SW 1271 (cell line): ENCODE results near the gene GLUL.
"Not testable (repeated sequence)": the region's sequence is repeated elsewhere in the genome, so short reads cannot be mapped to it uniquely, and the experiment has no call there.

Source experiments
- DNase-seq, 2 experiments: peaks; one replicate each; lab custom pipeline; 2025; lab: John Stamatoyannopoulos, UW

GLUL gene

DNA sequence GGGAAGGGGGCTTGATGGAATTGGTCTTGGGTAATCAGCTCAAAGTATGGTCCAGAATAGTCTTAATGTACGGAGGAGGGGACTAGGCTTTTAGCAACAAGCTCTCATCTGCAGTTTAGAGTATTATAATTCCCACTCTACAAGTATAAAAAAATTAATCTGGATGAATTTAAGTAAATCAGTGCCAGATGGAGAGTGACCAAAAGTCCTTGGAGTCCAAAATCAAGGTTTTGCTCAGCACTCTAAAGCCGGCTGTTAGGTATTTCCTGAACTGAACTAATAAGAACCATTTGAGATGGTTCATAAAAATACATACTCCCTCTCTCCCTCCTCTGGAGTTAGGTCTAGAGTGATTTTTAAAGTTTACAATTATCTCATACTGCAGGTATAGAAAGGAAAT, 23.7 kb downstream of the GLUL start:
- DNase-seq, result no peak

DNA sequence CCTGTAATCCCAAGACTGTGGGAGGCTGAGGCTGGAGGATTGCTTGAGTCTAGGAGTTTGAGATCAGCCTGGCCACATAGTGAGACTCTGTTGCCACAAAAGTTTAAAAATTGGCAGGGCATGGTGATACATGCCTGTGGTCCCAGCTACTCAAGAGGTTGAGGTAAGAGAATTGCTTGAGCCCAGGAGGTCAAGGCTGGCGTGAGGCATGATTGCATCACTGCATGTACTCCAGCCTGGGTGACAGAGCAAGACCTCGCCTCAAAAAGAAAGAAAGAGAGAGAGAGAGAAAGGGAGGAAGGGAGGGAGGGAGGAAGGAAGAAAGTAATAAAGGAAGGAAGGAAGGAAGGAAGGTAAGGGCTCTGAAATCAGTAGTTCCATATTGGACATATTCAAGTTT, 25.0 kb downstream of the GLUL start:
- DNase-seq, result no peak

DNA sequence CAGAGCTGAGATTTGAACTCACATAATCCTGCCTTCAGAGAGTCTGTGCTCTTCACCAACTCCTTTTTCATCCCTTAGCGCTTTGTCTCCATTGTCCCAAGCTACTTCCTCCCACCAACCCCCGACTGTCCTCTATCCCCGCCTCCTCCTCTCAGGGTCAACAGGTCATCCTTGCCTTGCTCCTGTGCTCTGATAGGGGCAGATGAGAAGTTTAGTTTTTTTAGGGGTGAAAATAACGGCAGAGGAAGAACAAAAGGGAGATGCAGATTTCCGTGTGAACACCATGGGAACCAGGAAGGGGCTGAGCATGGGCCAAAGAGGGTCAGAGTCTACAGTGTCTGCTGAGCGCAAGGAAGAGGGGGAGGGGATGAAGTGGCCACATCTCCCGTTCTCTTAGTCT, 31.9 kb downstream of the GLUL start:
- no peak for DNase-seq

DNA sequence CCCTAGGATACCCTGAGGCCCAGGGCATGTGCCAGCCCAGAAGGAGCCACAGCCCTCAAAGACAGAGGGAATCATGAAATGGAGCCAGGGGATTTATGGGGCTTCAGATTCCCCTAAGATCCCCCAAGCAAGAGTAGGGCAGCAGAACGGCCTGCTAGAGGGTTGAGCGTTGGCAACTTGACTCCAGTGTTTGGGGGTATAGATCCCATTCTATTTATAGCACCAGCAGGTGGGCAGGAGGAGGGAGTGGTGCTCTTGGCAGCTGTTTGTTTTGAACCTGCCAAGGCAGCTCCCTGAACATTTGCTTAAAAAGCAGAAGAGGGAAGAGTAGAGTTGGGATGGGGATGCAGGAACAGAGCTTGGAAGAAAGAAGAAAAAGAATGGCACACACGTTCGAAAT, 33.7 kb downstream of the GLUL start:
- DNase-seq, result no peak

DNA sequence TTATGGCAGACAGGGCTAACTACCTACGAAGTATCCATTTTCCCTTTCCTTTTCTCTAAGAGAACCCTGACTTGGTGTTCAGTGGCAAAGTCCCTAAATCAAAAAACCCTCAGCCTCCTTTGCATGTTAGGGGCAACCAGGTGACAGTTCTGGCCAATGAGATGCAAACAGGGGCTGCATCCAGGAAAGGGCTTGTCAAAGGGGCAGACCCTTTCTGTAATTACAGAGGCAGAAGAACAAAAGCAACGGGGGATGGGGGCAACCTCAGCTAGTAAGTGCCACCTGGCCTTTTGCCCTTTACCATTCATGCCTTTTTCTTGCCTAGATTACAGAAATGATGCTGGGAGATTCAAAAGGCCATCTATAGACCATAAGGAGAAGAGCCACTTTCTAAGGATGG, 34.4 kb downstream of the GLUL start:
- no peak for DNase-seq

DNA sequence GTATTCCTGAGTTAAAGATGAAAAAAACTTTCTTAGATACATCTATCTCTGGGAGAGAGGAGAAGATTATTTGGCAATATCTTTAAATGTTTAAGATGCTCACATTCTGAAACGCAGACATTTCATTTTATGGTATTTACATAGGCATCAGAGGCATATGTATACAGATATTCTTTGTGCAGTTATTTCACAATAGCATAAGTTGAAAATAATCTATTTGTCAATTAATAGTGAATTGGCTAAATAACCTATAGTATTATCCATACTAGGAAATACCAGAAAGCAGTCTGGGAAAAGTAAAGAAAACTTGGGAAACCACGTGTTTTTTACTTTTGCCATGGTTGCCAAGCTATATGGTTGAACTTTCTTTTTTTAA, 35.9 kb downstream of the GLUL start:
- no peak for DNase-seq

DNA sequence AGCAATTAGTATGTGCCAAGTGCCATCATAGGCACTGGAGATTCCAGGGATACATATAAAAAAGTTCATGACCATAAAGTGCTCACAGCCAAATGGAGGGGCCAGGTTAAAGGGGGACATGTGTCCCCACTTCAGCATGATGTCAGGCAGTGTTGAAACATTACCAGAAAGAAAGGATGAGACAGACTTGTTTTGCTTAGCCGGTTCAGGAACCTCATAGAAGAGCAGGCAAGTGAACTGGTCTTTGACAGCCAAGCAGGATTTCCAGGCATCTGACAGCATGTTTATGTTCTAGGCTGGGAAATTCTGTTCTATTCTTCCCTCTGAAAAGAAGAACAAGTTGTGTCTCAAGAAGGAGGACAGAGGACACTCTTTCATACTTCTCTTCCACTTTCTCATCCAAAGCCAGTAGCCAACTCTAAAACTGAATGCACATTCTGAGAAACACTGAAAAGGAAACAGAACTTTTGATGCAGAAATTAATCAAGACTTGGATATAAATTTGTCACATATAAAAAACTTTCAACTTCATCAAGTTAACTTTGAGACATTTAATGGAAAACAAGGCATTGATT, 39.7 kb downstream of the GLUL start:
- no peak for DNase-seq

DNA sequence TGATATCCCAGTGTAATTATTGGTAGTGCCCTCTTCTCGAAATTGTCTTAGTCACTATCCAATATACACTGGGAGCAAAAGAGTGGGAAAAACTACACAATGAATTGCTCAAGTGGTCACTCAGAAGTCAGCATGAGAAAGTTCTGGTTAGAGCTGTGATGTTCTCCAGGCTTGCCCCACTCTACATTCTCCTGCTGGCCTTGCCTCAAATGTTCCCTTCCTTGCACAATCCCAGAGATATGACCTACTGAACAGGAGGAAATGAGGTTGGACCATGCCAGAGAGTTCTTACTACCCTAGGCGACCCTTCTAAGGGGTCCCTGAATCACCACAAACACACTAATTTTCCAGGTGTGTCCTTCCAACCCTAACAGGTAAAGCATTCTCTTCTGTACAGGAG, 40.8 kb downstream of the GLUL start:
- DNase-seq, result no peak

DNA sequence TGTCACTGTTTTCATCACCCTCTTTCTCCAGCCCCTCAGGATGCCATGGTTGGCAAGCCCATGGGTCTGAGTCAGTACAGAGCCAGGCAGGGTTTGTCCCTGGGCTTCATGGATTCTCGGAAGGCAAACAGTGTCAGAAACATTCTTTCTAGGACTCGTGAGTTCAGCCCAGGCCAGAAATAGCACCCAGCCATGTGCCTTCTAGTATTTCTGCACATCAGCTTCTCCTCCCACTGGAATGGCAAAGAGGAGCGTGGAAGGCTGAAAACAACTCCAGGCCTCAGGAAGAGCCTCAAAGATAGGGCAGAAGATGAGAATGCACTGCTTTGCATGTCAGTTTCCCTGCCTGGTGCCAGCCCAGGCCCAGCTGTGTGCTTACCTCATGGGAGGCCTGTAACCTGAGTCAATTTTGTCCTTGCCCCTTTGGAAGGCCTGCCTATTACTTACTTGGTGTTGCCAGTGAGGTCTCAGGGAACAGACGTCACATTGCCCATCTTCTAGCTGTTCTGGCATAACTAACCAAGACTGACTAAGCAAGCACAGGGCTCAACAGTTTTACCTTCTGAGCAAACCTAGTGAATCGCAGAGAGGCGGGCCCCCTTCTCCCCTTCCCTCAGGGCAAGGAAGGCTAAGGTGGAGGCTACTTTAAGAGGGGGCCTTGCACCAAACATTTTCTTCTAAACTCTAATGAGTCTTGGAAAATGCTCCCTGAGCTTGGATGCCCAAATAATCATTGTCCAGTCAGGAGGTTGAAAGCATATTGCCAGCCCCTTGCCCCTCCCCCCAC, 42.4 kb downstream of the GLUL start:
- DNase-seq, result no peak

DNA sequence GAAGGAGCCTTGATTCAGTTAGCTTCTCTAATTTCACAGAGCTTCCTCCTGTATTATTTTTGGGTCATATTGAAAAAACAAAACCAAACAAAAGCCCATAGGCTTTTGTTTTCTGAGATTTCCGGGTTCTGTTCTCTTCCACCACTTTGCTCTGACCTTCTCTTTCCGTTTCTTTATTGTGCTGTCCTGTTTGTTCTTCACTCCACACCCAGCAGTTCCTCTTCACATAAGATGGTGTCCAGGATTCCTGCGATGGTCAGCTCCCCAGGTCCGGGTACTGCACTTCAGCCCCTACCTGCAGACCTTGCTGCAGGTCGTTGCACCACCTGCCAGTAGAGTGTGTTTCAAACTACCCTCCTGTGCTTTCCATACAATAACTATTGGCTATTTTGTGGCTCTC, 44.6 kb downstream of the GLUL start:
- no peak for DNase-seq

DNA sequence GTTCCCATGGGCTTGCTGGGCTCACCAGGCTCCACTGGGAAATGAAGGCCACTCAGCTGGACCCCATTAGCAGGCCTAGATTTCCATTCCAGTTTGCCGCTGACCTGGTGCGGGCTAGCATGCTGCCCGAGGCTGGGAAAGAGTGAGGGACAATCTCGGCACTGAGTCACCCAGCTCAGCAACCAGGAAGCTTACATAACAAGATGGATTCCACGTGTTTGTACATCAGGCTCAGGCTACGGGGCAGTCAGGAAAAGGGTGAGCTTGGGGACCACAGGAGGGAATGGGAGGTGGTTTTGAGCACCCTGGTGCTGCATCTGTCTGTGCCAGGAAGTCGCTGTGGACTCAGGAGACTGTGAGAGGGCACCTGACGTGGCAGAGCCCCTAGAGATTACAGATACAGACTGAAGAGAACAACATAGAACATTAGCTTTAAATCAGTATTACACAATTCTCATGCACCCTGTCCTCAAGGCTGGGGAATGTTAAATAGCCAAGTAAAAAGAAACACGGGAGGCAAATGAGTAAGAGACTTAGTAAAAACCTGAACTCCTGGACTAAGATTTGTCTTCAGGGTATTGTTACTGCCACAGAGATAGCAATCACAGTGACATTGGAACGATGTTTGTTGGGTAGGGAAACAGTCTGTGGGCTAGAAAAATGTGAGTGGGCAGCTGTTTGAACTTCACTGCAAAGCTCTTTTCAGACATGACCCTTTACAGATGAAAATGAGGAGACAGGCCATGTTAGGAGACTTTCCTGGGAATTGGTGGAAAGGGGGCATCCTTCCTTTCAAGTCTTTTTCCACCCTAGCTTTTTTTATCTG, 51.1 kb downstream of the GLUL start:
- DNase-seq, result no peak

DNA sequence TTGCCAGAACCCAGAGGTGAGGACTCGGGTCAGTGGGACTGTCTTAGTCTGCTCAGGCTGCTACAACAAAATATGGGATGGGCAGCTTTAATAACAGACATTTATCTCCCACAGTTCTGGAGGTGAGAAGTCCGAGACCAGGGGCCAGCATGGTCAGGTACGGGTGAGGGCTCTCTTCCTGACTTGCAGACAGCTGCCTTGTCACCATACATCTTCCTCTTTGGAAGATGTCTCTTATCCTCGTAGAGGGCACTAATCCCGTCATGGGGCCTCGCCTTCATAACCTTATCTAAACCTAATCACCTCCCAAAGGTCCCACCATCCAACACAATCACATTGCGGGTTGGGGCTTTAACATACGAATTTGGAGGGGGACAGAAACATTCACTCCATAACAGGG, 51.9 kb downstream of the GLUL start:
- no peak for DNase-seq

DNA sequence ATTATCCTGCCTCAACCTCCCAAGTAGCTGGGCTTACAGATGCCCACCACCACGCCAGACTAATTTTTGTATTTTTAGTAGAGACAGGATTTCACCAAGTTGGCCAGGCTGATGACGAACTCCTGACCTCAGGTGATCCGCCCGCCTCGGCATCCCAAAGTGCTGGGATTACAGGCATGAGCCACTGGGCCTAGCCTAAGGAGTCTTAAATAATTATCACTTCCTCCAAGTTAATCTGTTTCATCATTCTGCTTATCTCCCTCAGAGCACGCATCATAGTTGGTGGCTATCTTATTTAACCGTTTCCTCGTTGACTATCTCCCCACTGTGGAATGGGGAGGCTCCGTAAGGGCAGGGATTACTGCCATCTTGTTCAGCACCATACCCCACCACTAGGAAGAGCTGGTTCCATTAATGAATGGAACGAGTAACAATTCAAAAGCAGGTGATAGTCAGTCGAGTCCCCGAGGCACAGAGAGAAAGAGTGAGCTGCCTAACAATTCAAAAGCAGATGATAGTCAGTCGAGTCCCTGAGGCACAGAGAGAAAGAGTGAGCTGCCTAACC, 52.7 kb downstream of the GLUL start:
- DNase-seq, result no peak

DNA sequence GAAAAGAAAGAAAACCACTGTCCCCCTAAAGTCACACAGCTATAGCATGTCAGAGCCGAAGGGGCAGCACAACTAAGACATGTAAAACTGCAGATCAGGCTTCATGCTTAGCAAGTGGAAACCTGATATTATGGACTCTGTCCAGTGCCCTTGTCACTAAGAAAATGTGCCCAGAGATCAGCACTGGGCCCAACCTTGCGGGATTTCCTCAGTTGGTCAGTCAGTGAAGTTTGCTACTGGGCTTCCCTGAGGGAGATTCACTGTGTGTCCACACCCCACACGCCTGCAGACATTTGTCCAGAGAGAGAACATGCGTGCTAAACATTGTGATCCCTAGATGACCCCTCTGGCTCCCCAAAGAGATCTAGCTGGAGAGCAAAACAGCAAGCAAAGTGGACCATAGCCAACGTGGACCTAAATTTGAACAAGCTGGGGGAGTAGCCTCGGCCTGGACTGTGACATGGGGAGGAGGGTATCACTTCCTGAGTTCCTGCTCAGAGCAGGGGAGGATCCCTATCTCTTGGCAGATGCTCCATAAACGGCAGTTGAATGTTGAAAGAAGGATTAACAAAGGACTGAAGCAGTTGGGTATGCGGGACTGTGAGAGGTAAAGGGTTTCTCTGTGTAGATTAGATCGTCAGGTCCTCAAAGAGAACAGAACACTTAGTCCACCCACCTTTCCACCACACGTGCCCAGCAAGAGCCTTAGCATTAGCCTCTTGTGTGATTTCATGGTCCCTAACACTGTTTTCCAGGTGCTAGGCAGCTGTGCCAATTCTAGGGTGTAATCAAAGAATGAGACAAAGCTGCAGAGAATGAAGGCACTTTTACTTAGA, 53.6 kb downstream of the GLUL start:
- DNase-seq, result no peak

DNA sequence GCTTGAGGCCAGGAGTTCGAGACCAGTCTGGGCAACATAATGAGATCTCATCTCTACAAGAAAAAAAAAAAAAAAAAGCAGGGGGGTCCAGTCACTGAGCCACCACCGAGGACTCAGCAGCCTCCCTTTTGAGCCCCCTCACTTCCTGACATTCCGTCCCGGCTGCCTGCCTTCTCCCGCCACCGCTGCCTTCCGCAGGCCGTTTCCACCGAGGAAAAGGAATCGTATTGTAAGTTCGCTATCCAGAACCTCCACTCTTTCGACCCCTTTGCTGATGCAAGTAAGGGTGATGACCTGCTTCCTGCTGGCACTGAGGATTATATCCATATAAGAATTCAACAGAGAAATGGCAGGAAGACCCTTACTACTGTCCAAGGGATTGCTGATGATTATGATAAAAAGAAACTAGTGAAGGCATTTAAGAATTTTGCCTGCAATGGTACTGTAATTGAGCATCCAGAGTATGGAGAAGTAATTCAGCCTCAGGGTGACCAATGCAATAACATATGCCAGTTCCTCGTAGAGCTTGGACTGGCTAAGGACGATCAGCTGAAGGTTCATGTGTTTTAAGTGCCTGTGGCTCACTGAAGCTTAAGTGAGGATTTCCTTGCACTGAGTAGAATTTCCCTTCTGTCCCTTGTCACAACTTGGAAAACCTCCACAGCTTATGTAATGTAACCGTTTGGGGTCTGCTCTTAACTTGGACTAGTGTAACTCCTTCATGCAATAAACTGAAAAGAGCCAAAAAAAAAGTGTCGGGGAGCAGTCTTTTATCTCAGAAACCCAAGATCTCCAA, 55.6 kb downstream of the GLUL start:
- DNase-seq, result no peak

DNA sequence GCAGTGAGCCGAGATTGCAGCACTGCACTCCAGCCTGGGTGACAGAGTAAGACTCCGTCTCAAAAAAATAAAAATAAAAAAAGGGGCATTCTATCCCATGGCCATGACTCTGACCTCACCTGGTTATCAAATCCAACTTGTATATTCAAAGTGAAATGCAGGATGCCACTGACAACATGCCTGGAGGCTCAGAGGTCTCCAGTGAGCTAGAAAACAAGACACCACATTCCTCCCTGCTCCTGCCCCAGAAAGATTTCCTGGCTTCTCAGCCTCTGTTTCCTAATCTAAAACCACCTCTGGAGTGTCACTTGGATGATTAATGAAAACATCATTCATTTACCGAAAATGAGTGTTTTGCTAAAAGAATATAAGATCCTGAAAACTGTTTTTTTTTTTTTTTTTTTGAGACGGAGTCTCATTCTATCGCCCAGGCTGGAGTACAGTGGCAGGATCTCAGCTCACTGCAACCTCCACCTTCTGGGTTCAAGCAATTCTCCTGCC, 58.5 kb downstream of the GLUL start:
- DNase-seq, result not testable (repeated sequence)

DNA sequence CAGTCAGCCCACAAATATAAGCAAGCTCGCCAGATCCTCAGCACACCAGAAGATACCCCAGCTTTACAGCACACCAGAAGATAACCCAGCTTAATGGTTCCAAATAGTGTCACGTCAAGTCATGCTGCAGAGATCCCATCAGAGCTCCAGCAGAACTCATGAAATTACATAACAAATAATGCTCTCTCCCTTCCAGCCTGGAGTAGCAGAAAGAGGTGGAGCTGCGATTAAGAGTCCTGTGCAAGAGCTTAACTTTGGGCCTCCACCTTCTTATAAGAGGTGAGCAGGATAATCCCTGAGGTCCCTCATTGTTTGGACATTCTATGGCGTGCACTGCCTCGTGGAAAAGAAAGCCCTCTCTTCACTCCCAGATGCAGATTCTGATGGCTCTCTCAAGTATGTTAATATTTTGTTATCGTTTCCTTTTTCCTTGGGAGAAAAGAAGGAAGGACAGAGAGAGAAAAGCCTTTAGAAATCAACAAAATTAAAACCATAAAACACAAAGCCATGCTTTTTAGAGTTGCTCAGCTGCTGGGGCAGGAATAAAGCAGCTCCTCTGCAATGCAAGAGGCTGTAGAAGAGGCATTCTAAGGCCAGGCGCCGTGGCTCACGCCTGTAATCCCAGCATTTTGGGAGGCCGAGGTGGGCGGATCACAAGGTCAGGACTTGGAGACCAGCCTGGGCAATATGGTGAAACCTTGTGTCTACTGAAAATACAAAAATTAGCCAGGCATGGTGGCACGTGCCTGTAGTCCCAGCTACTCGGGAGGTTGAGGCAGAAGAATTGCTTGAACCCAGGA, 59.1 kb downstream of the GLUL start:
- DNase-seq, result no peak
